ENCODE results near the gene DBN1. TPM values are rescaled to one million over a fixed set of nuclear protein-coding genes. Genes with fewer than 3 reads are reported as not detected.

DBN1 gene
- total and polyA plus RNA-seq, 2 donors (not counting 1 experiment from before 2014, with no cell fraction given): 96.4 to 138 TPM

DNA sequence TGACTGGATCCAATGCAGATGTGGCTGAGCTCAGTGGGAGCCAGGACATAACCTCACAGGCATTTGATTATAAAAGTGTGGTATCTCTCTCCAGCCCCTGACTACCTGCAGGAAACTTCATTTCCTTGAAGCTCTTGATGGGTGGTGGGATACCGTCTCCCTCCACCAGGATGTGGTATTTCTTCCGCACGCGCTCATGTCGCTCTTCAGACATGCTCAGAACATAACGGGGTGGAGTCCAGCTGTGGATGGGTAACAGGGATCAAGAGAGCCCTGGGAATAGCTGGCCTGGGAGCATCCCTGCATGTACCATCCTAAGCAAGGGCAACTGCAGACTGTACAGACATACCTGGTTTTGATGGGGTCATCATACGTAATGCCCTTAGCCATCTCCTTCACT is 42.1 kb upstream of the DBN1 start:
- H2AFZ ChIP-seq (ENCODE audit: low read length): no peak overlapping the region
- DNase-seq (ENCODE audit: low read depth in 2 of 2): no peak
- H3K4me2 ChIP-seq (ENCODE audit: extremely low read depth, insufficient read depth, low read length): peak overlapping the region; percentile 52
- no peak for TF ChIP-seq EZH2 (IDR thresholded peaks at IDR 0.05; ENCODE audit: low read length, missing control alignments)
- TF ChIP-seq, protein P1, sequence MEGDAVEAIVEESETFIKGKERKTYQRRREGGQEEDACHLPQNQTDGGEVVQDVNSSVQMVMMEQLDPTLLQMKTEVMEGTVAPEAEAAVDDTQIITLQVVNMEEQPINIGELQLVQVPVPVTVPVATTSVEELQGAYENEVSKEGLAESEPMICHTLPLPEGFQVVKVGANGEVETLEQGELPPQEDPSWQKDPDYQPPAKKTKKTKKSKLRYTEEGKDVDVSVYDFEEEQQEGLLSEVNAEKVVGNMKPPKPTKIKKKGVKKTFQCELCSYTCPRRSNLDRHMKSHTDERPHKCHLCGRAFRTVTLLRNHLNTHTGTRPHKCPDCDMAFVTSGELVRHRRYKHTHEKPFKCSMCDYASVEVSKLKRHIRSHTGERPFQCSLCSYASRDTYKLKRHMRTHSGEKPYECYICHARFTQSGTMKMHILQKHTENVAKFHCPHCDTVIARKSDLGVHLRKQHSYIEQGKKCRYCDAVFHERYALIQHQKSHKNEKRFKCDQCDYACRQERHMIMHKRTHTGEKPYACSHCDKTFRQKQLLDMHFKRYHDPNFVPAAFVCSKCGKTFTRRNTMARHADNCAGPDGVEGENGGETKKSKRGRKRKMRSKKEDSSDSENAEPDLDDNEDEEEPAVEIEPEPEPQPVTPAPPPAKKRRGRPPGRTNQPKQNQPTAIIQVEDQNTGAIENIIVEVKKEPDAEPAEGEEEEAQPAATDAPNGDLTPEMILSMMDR (conservative IDR thresholded peaks at IDR 0.05 in 1 of 2, IDR thresholded peaks at IDR 0.05 in 1 of 2; ENCODE audit: low read depth in 1 of 2, low read length in 2 of 2): no peak
- peaks cover 25% of the 10 kb centered on the region for H3K79me2 ChIP-seq (ENCODE audit: control insufficient read depth, insufficient read depth, low read length)
- peaks cover 44% of the 10 kb centered on the region for H3K36me3 ChIP-seq (ENCODE audit: control insufficient read depth, insufficient read depth, low read length)
- H3K27me3 ChIP-seq (ENCODE audit: control insufficient read depth, insufficient read depth, low read length): no peaks in the 10 kb centered on the region
- H3K9me3 ChIP-seq (ENCODE audit: control insufficient read depth, insufficient read depth, low read depth, low read length): no peaks in the 10 kb centered on the region
- H3K4me1 ChIP-seq (ENCODE audit: control insufficient read depth, extremely low read depth, insufficient read depth, low read length): peaks cover 10% of the 10 kb centered on the region
- H3K27ac ChIP-seq (ENCODE audit: insufficient read depth, low read length): peak overlapping the region; percentile 89
- peak overlapping the region in 3 of 4 experiments; percentile 81 to 95 (median 83) for H3K4me3 ChIP-seq (replicated peaks in 1 of 4; ENCODE audit: control extremely low read depth in 1 of 4, insufficient read depth in 1 of 4, low read depth in 3 of 4, low read length in 4 of 4)
- H4K20me1 ChIP-seq (ENCODE audit: control insufficient read depth, extremely low read depth, insufficient read depth, low read length): no peaks in the 10 kb centered on the region
- no peak overlapping the region for H3K9ac ChIP-seq (ENCODE audit: insufficient read depth, low read length)

DNA sequence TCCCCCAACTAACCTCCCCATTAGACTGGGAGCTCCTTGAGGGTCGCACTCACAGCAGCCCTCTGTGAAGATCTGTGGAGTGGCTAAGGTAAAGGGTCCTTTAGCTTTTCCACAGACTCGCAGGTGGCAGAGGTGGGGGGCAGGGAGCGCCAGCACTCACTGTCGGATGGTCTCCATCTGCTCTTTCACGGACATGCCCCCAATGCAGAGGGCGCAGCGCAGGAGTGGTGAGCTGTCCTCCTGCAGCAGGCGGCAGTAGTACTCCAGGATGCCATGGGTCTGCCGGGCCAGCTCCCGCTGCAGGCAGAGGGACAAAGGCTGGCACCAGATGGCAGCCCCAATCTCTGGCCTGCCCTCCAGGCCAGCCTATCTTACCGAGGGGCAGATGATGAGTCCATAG is 41.1 kb upstream of the DBN1 start:
- no peak for TF ChIP-seq EZH2 (IDR thresholded peaks at IDR 0.05; ENCODE audit: low read length, missing control alignments)
- TF ChIP-seq, protein P1 (conservative IDR thresholded peaks at IDR 0.05 in 1 of 2, IDR thresholded peaks at IDR 0.05 in 1 of 2; ENCODE audit: low read depth in 1 of 2, low read length in 2 of 2): no peak
- Histone ChIP-seq H3K36me3 (ENCODE audit: control insufficient read depth, insufficient read depth, low read length) (peaks cover 38% of the 10 kb centered on the region), H3K79me2 (ENCODE audit: control insufficient read depth, insufficient read depth, low read length) (peaks cover 24% of the 10 kb centered on the region), H3K4me2 (ENCODE audit: extremely low read depth, insufficient read depth, low read length) (no peak overlapping the region), H3K9ac (ENCODE audit: insufficient read depth, low read length) (no peak overlapping the region), H3K9me3 (ENCODE audit: control insufficient read depth, insufficient read depth, low read depth, low read length) (no peaks in the 10 kb centered on the region), H3K4me3 (replicated peaks in 1 of 4; ENCODE audit: control extremely low read depth in 1 of 4, insufficient read depth in 1 of 4, low read depth in 3 of 4, low read length in 4 of 4) (no peak overlapping the region), H4K20me1 (ENCODE audit: control insufficient read depth, extremely low read depth, insufficient read depth, low read length) (no peaks in the 10 kb centered on the region), H3K27ac (ENCODE audit: insufficient read depth, low read length) (no peak overlapping the region), H3K4me1 (ENCODE audit: control insufficient read depth, extremely low read depth, insufficient read depth, low read length) (peaks cover 9% of the 10 kb centered on the region), H2AFZ (ENCODE audit: low read length) (no peak overlapping the region), H3K27me3 (ENCODE audit: control insufficient read depth, insufficient read depth, low read length) (no peaks in the 10 kb centered on the region)
- DNase-seq (ENCODE audit: low read depth in 2 of 2): no peak

DNA sequence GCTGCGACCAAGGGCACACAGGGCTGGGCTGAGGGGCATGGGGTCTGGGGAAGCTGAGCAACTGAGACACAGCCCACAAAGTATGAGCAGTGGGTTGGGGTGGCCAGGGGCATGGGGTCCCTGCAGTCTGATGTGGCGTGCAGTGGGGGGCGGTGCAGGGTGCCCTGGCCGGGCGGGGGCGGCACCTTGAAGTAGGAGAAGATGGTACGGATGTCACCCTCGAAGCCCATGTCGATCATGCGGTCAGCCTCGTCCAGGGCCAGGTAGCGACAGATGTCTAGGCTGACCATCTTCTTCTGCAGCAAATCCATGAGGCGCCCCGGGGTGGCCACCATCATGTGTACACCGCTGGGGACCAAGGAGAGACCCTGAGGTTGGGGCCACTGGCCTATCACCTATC is 40.1 kb upstream of the DBN1 start:
- H2AFZ ChIP-seq (ENCODE audit: low read length): no peak overlapping the region
- no peaks in the 10 kb centered on the region for H4K20me1 ChIP-seq (ENCODE audit: control insufficient read depth, extremely low read depth, insufficient read depth, low read length)
- peaks cover 36% of the 10 kb centered on the region for H3K36me3 ChIP-seq (ENCODE audit: control insufficient read depth, insufficient read depth, low read length)
- H3K9ac ChIP-seq (ENCODE audit: insufficient read depth, low read length): no peak overlapping the region
- no peak overlapping the region for H3K4me2 ChIP-seq (ENCODE audit: extremely low read depth, insufficient read depth, low read length)
- DNase-seq (ENCODE audit: low read depth in 2 of 2): no peak
- H3K27me3 ChIP-seq (ENCODE audit: control insufficient read depth, insufficient read depth, low read length): no peaks in the 10 kb centered on the region
- H3K4me1 ChIP-seq (ENCODE audit: control insufficient read depth, extremely low read depth, insufficient read depth, low read length): peaks cover 4% of the 10 kb centered on the region
- TF ChIP-seq EZH2 (IDR thresholded peaks at IDR 0.05; ENCODE audit: low read length, missing control alignments): no peak
- TF ChIP-seq, protein P1 (conservative IDR thresholded peaks at IDR 0.05 in 1 of 2, IDR thresholded peaks at IDR 0.05 in 1 of 2; ENCODE audit: low read depth in 1 of 2, low read length in 2 of 2): no peak
- H3K79me2 ChIP-seq (ENCODE audit: control insufficient read depth, insufficient read depth, low read length): peaks cover 21% of the 10 kb centered on the region
- no peaks in the 10 kb centered on the region for H3K9me3 ChIP-seq (ENCODE audit: control insufficient read depth, insufficient read depth, low read depth, low read length)
- no peak overlapping the region for H3K27ac ChIP-seq (ENCODE audit: insufficient read depth, low read length)
- H3K4me3 ChIP-seq (replicated peaks in 1 of 4; ENCODE audit: control extremely low read depth in 1 of 4, insufficient read depth in 1 of 4, low read depth in 3 of 4, low read length in 4 of 4): no peak overlapping the region

Measured in fibroblast of lung (primary cell).